SU-DHL-6 (cell line): ENCODE results near the gene WDFY1.

ENCODE experiments used
- H2AFZ ChIP-seq: fragments of 200-600 bp; sonication (generic); 2 replicates; pipeline ENCODE4 v1.6.1; 2014; ENCODE audit warnings: low read depth, mild to moderate bottlenecking, moderate library complexity, mixed read lengths, antibody characterized with exemption, low read length; ENCODE audit not compliant: severe bottlenecking
- H3F3A ChIP-seq: fragments of 200-600 bp; shearing (Covaris generic); 2 replicates; pipeline ENCODE4 v1.6.0; 2016; ENCODE audit warnings: antibody characterized with exemption, mild to moderate bottlenecking; ENCODE audit not compliant: insufficient read depth
- H3K27ac ChIP-seq: fragments of 200-600 bp; sonication (generic); 2 replicates; pipeline ENCODE4 v1.5.1; 2016; ENCODE audit warnings: low read depth, mild to moderate bottlenecking, low read length, moderate library complexity, mixed read lengths
- H3K27me3 ChIP-seq: fragments of 200-600 bp; sonication (generic), shearing (Covaris generic); 2 replicates; pipeline ENCODE4 v1.6.0; 2014; ENCODE audit warnings: mild to moderate bottlenecking, low read length
- H3K36me3 ChIP-seq: fragments of 200-600 bp; sonication (generic); 2 replicates; pipeline ENCODE4 v1.6.1; 2014; ENCODE audit warnings: mild to moderate bottlenecking, low read length, mixed read lengths
- H3K4me2 ChIP-seq: fragments of 300-600, 200-600 bp; shearing (Covaris generic), sonication (generic); 2 replicates; pipeline ENCODE4 v1.6.0; 2014; ENCODE audit warnings: low read length, low read depth, mild to moderate bottlenecking; ENCODE audit not compliant: poor library complexity, severe bottlenecking
- H3K4me3 ChIP-seq: fragments of 200-600 bp; sonication (generic); 2 replicates; pipeline ENCODE4 v1.5.1; 2014; ENCODE audit warnings: antibody characterized with exemption, low read length, mild to moderate bottlenecking, mixed read lengths; ENCODE audit not compliant: insufficient read depth, poor library complexity, severe bottlenecking
- H3K79me2 ChIP-seq: fragments of 200-600 bp; sonication (generic); 2 replicates; pipeline ENCODE4 v1.6.1; 2014; ENCODE audit warnings: mild to moderate bottlenecking, low read length, moderate library complexity; ENCODE audit not compliant: insufficient read depth
- H3K9ac ChIP-seq: fragments of 200-600 bp; sonication (generic); 2 replicates; pipeline ENCODE4 v1.7.0; 2014; ENCODE audit warnings: mild to moderate bottlenecking, low read length
- H3K9me2 ChIP-seq: fragments of 200-600 bp; sonication (generic); replicated peaks from 2 replicates; pipeline ENCODE4 v1.6.1; 2014; ENCODE audit warnings: low read length; ENCODE audit not compliant: insufficient read depth
- H3K9me3 ChIP-seq: fragments of 200-600 bp; sonication (generic); 2 replicates; pipeline ENCODE4 v1.6.1; 2014; ENCODE audit warnings: low read length, mixed read lengths; ENCODE audit not compliant: insufficient read depth
- H4K20me1 ChIP-seq: fragments of 200-600 bp; sonication (generic); 2 replicates; pipeline ENCODE4 v1.6.1; 2014; ENCODE audit warnings: low read depth, mild to moderate bottlenecking, antibody characterized with exemption, low read length, moderate library complexity, mixed read lengths
- CTCF ChIP-seq: fragments of 200-600 bp; sonication (generic); IDR thresholded peaks from one replicate; pipeline ENCODE4 v1.5.1; 2017; ENCODE audit warnings: antibody characterized with exemption, mild to moderate bottlenecking, low read length, moderate library complexity; ENCODE audit not compliant: insufficient read depth, poor library complexity, severe bottlenecking
- EZH2phosphoT487 ChIP-seq: fragments of 200-600 bp; sonication (generic), shearing (Covaris generic); conservative IDR thresholded peaks from 2 replicates; pipeline ENCODE4 v1.6.1; 2018; ENCODE audit warnings: mild to moderate bottlenecking, antibody characterized with exemption, low read length, moderate library complexity, mixed read lengths

WDFY1 gene

GRCh38 chr2:223856584-223856983 is 88.6 kb downstream of the WDFY1 start:
- no peaks in the 10 kb centered on the region for H3F3A ChIP-seq

DNA sequence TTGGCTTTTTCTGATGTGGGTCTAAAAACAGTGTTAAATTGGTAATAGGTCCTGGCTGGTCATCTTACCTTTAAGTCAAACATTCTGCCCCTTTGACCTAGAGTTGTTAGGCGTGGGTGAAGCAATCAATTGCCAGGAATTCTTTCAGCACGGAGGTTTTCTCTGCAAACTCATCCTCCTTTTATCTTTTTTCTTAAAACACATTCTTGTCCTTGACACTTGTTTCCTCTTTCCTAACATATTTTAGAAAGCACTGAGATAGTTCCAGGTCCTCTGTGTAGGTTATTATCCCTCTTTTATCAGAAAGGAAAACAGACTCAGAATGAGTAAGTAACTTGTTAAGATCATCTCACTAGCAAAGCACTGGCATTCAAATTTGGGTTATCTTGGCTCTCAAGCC is 89.1 kb downstream of the WDFY1 start:
- Histone ChIP-seq H3K27ac (no peak overlapping the region), H3F3A (no peaks in the 10 kb centered on the region), H3K27me3 (no peaks in the 10 kb centered on the region), H2AFZ (no peak overlapping the region), H3K9me2 (no peaks in the 10 kb centered on the region), H3K9ac (no peak overlapping the region), H3K4me3 (no peak overlapping the region), H4K20me1 (no peaks in the 10 kb centered on the region), H3K36me3 (no peaks in the 10 kb centered on the region), H3K79me2 (no peaks in the 10 kb centered on the region), H3K9me3 (no peaks in the 10 kb centered on the region), H3K4me2 (no peak overlapping the region)
- TF ChIP-seq EZH2phosphoT487 (no peak), CTCF (no peak)

More at GRCh38 chr2:223856584-223856983, 88.6 kb downstream of the WDFY1 start:
- no peaks in the 10 kb centered on the region for H3K79me2 ChIP-seq
- H3K36me3 ChIP-seq = no peaks in the 10 kb centered on the region
- no peaks in the 10 kb centered on the region for H3K27me3 ChIP-seq
- H2AFZ ChIP-seq = no peak overlapping the region
- H3K9ac ChIP-seq = no peak overlapping the region
- TF ChIP-seq EZH2phosphoT487 (no peak), CTCF (no peak)
- no peaks in the 10 kb centered on the region for H3K9me2 ChIP-seq
- no peak overlapping the region for H3K27ac ChIP-seq
- no peaks in the 10 kb centered on the region for H3K9me3 ChIP-seq
- no peak overlapping the region for H3K4me3 ChIP-seq
- no peaks in the 10 kb centered on the region for H4K20me1 ChIP-seq
- H3K4me2 ChIP-seq = no peak overlapping the region

- H4K20me1 ChIP-seq = no peaks in the 10 kb centered on the region
- no peaks in the 10 kb centered on the region for H3K36me3 ChIP-seq
- H3K4me3 ChIP-seq = no peak overlapping the region
- no peaks in the 10 kb centered on the region for H3K79me2 ChIP-seq
- no peak for TF ChIP-seq CTCF
- TF ChIP-seq EZH2phosphoT487 = no peak
- no peaks in the 10 kb centered on the region for H3F3A ChIP-seq
- H3K9me2 ChIP-seq = no peaks in the 10 kb centered on the region
- H2AFZ ChIP-seq = no peak overlapping the region
- H3K27me3 ChIP-seq = no peaks in the 10 kb centered on the region
- H3K4me2 ChIP-seq = no peak overlapping the region
- no peak overlapping the region for H3K9ac ChIP-seq
- H3K9me3 ChIP-seq = no peaks in the 10 kb centered on the region
- no peak overlapping the region for H3K27ac ChIP-seq
These were observed 89.7 kb downstream of the WDFY1 start for GRCh38 chr2:223855426-223855825.
